Natural killer cell treated with Interleukin-12 subunit alpha and Interleukin-12 subunit beta and Interleukin-15 and Interleukin-18, amount 100 ng/mL, for 72 hours (primary cell): ENCODE data around the gene ANO4. TPM values are rescaled to one million over a fixed set of nuclear protein-coding genes. Genes with fewer than 3 reads are reported as not detected.

Source experiments
- ATAC-seq, 2 donors: fragments of 150-1000 bp; cut with Tn5 transposase in 1 of 2; sonication (Bioruptor Pico), chemical (Tn5 transposase) in 1 of 2; 2 replicates each; pipeline ENCODE4 v1.10.0; 2021
- DNase-seq: peaks from one replicate; pipeline ENCODE4 v3.0.0; 2022; ENCODE audit warnings: low spot score
- H3K27ac Mint-ChIP-seq, 2 donors: 1 replicate in 1 of 2; 2 replicates in 1 of 2; pipeline ENCODE4 v1.8.0; 2022; ENCODE audit warnings: mixed read lengths in 2 of 2, mild to moderate bottlenecking in 1 of 2, moderate library complexity in 1 of 2
- H3K27me3 Mint-ChIP-seq, 2 donors: 1 replicate in 1 of 2; 2 replicates in 1 of 2; pipeline ENCODE4 v1.8.0; 2022; ENCODE audit warnings: mixed read lengths in 2 of 2
- H3K36me3 Mint-ChIP-seq: one replicate; pipeline ENCODE4 v1.8.0; 2022; ENCODE audit warnings: mixed read lengths
- H3K4me1 Mint-ChIP-seq, 2 donors: 1 replicate in 1 of 2; 2 replicates in 1 of 2; pipeline ENCODE4 v1.8.0; 2022; ENCODE audit warnings: low read depth in 2 of 2, mixed read lengths in 2 of 2, mild to moderate bottlenecking in 1 of 2
- H3K4me3 Mint-ChIP-seq: one replicate; pipeline ENCODE4 v1.8.0; 2022; ENCODE audit warnings: mixed read lengths
- H3K9me3 Mint-ChIP-seq: 2 replicates; pipeline ENCODE4 v1.8.0; 2022; ENCODE audit warnings: mixed read lengths
- total RNA-seq, 2 donors: library from RNA; stranded (reverse); gene quantifications; one replicate each; pipeline ENCODE4 v1.2.3, GENCODE V29; 2022

ANO4 gene
- total RNA-seq, 2 donors from 2014 or later, result not detected

GRCh38 chr12:100830003-100830795 lies 35.6 kb downstream of the ANO4 start:
- DNase-seq (no peak), ATAC-seq (no peak)
- peaks cover 11% of the 10 kb centered on the region for H3K9me3 Mint-ChIP-seq
- no peaks in the 10 kb centered on the region for H3K27me3 Mint-ChIP-seq
- no peaks in the 10 kb centered on the region for H3K4me1 Mint-ChIP-seq
- no peak overlapping the region for H3K27ac Mint-ChIP-seq
- H3K4me3 Mint-ChIP-seq, result no peak overlapping the region
- no peaks in the 10 kb centered on the region for H3K36me3 Mint-ChIP-seq

- Mint-ChIP-seq H3K4me1 (no peaks in the 10 kb centered on the region), H3K9me3 (peaks cover 9% of the 10 kb centered on the region), H3K4me3 (no peak overlapping the region), H3K27me3 (no peaks in the 10 kb centered on the region), H3K27ac (no peak overlapping the region), H3K36me3 (no peaks in the 10 kb centered on the region)
- no peak for DNase-seq
- ATAC-seq, result no peak
These were observed 38.7 kb downstream of the ANO4 start for GRCh38 chr12:100833282-100833681.

GRCh38 chr12:100840748-100841147 lies 46.2 kb downstream of the ANO4 start:
- H3K36me3 Mint-ChIP-seq, result no peaks in the 10 kb centered on the region
- DNase-seq (no peak), ATAC-seq (no peak)
- no peaks in the 10 kb centered on the region for H3K4me1 Mint-ChIP-seq
- no peak overlapping the region for H3K27ac Mint-ChIP-seq
- peaks cover 24% of the 10 kb centered on the region for H3K9me3 Mint-ChIP-seq
- no peak overlapping the region for H3K4me3 Mint-ChIP-seq
- H3K27me3 Mint-ChIP-seq, result no peaks in the 10 kb centered on the region

- Mint-ChIP-seq H3K27me3 (no peaks in the 10 kb centered on the region), H3K4me1 (no peaks in the 10 kb centered on the region)
These were observed 47.6 kb downstream of the ANO4 start for GRCh38 chr12:100842156-100842555.

GRCh38 chr12:100843061-100843460 lies 48.5 kb downstream of the ANO4 start:
- ATAC-seq (no peak), DNase-seq (no peak)
- no peak overlapping the region for H3K4me3 Mint-ChIP-seq
- no peaks in the 10 kb centered on the region for H3K36me3 Mint-ChIP-seq
- peaks cover 19% of the 10 kb centered on the region for H3K9me3 Mint-ChIP-seq
- no peaks in the 10 kb centered on the region for H3K4me1 Mint-ChIP-seq
- no peak overlapping the region for H3K27ac Mint-ChIP-seq
- H3K27me3 Mint-ChIP-seq, result no peaks in the 10 kb centered on the region

More at GRCh38 chr12:100842156-100842555, 47.6 kb downstream of the ANO4 start:
- H3K27ac Mint-ChIP-seq, result no peak overlapping the region
- no peak for ATAC-seq
- peaks cover 19% of the 10 kb centered on the region for H3K9me3 Mint-ChIP-seq
- no peak for DNase-seq
- no peak overlapping the region for H3K4me3 Mint-ChIP-seq
- H3K36me3 Mint-ChIP-seq, result no peaks in the 10 kb centered on the region

GRCh38 chr12:100845095-100845494 lies 50.5 kb downstream of the ANO4 start:
- Mint-ChIP-seq H3K27me3 (no peaks in the 10 kb centered on the region), H3K4me1 (no peaks in the 10 kb centered on the region), H3K27ac (no peak overlapping the region), H3K4me3 (no peak overlapping the region), H3K36me3 (no peaks in the 10 kb centered on the region), H3K9me3 (peaks cover 19% of the 10 kb centered on the region)
- ATAC-seq (no peak), DNase-seq (no peak)

- peaks cover 4% of the 10 kb centered on the region for H3K9me3 Mint-ChIP-seq
- H3K4me1 Mint-ChIP-seq, result no peaks in the 10 kb centered on the region
- H3K4me3 Mint-ChIP-seq, result no peak overlapping the region
- no peak overlapping the region for H3K27ac Mint-ChIP-seq
- ATAC-seq (no peak), DNase-seq (no peak)
- peaks cover 0 to 14% of the 10 kb centered on the region in 2 donors for H3K27me3 Mint-ChIP-seq
- H3K36me3 Mint-ChIP-seq, result no peaks in the 10 kb centered on the region
These were observed 57.1 kb downstream of the ANO4 start for GRCh38 chr12:100851637-100852036.

- ATAC-seq, result no peak
- no peak for DNase-seq
- peaks cover 0 to 16% of the 10 kb centered on the region in 2 donors for H3K27me3 Mint-ChIP-seq
- no peaks in the 10 kb centered on the region for H3K4me1 Mint-ChIP-seq
- peaks cover 11% of the 10 kb centered on the region for H3K9me3 Mint-ChIP-seq
- H3K36me3 Mint-ChIP-seq, result no peaks in the 10 kb centered on the region
- no peak overlapping the region for H3K4me3 Mint-ChIP-seq
- H3K27ac Mint-ChIP-seq, result no peak overlapping the region
These were observed 62.8 kb downstream of the ANO4 start for GRCh38 chr12:100857418-100857817.

- Mint-ChIP-seq H3K4me3 (no peak overlapping the region), H3K4me1 (no peaks in the 10 kb centered on the region), H3K9me3 (peaks cover 16% of the 10 kb centered on the region), H3K27me3 (peaks cover 0 to 16% of the 10 kb centered on the region in 2 donors), H3K36me3 (no peaks in the 10 kb centered on the region), H3K27ac (no peak overlapping the region)
- ATAC-seq, result no peak
- no peak for DNase-seq
These were observed 63.4 kb downstream of the ANO4 start for GRCh38 chr12:100857971-100858370.

GRCh38 chr12:100858656-100859055 lies 64.1 kb downstream of the ANO4 start:
- Mint-ChIP-seq H3K27me3 (peaks cover 0 to 16% of the 10 kb centered on the region in 2 donors), H3K27ac (no peak overlapping the region), H3K4me1 (no peaks in the 10 kb centered on the region), H3K36me3 (no peaks in the 10 kb centered on the region), H3K9me3 (peaks cover 16% of the 10 kb centered on the region), H3K4me3 (no peak overlapping the region)
- no peak for DNase-seq
- ATAC-seq, result no peak

- ATAC-seq, result no peak
- H3K4me3 Mint-ChIP-seq, result no peak overlapping the region
- no peaks in the 10 kb centered on the region for H3K36me3 Mint-ChIP-seq
- H3K27me3 Mint-ChIP-seq, result peaks cover 0 to 16% of the 10 kb centered on the region in 2 donors
- H3K9me3 Mint-ChIP-seq, result peaks cover 16% of the 10 kb centered on the region
- H3K4me1 Mint-ChIP-seq, result no peaks in the 10 kb centered on the region
- no peak for DNase-seq
- no peak overlapping the region for H3K27ac Mint-ChIP-seq
These were observed 64.6 kb downstream of the ANO4 start for GRCh38 chr12:100859063-100859627.

- no peaks in the 10 kb centered on the region for H3K36me3 Mint-ChIP-seq
- H3K27ac Mint-ChIP-seq, result no peak overlapping the region
- no peak for ATAC-seq
- H3K4me1 Mint-ChIP-seq, result no peaks in the 10 kb centered on the region
- DNase-seq, result no peak
- H3K27me3 Mint-ChIP-seq, result peaks cover 0 to 9% of the 10 kb centered on the region in 2 donors
- H3K9me3 Mint-ChIP-seq, result peaks cover 16% of the 10 kb centered on the region
- no peak overlapping the region for H3K4me3 Mint-ChIP-seq
These were observed 66.0 kb downstream of the ANO4 start for GRCh38 chr12:100860611-100861010.

- H3K9me3 Mint-ChIP-seq, result peaks cover 12% of the 10 kb centered on the region
- no peak for DNase-seq
- no peaks in the 10 kb centered on the region for H3K36me3 Mint-ChIP-seq
- no peaks in the 10 kb centered on the region for H3K27me3 Mint-ChIP-seq
- no peak for ATAC-seq
- no peak overlapping the region for H3K27ac Mint-ChIP-seq
- H3K4me3 Mint-ChIP-seq, result no peak overlapping the region
- H3K4me1 Mint-ChIP-seq, result no peaks in the 10 kb centered on the region
These were observed 68.1 kb downstream of the ANO4 start for GRCh38 chr12:100862676-100863075.

- DNase-seq, result no peak
- Mint-ChIP-seq H3K27ac (no peak overlapping the region), H3K4me3 (no peak overlapping the region), H3K27me3 (no peaks in the 10 kb centered on the region), H3K4me1 (no peaks in the 10 kb centered on the region), H3K9me3 (peaks cover 9% of the 10 kb centered on the region), H3K36me3 (no peaks in the 10 kb centered on the region)
- no peak for ATAC-seq
These were observed 69.8 kb downstream of the ANO4 start for GRCh38 chr12:100864366-100864765.
